Lower lobe of right lung (tissue), 2 donors: Measurements from ENCODE around the gene MDGA2. TPM values are rescaled to one million over a fixed set of nuclear protein-coding genes. Genes with fewer than 3 reads are reported as not detected.

ENCODE experiments used
- ATAC-seq, 2 donors: fragments of 200-7000 bp; cut with Tn5 transposase; one replicate each; pipeline ENCODE4 v1.9.1; 2020 to 2022; ENCODE audit warnings: mild to moderate bottlenecking in 2 of 2, moderate library complexity in 2 of 2
- DNase-seq: peaks from one replicate; pipeline ENCODE4 v3.0.0-alpha.2; 2020
- H3K27ac ChIP-seq: fragments of 200-600 bp; one replicate; pipeline ENCODE4 v1.8.0; 2022
- H3K27me3 ChIP-seq: fragments of 200-600 bp; one replicate; pipeline ENCODE4 v1.8.0; 2022; ENCODE audit warnings: low read depth
- H3K36me3 ChIP-seq: fragments of 200-600 bp; one replicate; pipeline ENCODE4 v1.8.0; 2022; ENCODE audit warnings: mild to moderate bottlenecking
- H3K4me1 ChIP-seq: fragments of 200-600 bp; one replicate; pipeline ENCODE4 v1.8.0; 2022
- H3K4me3 ChIP-seq: fragments of 200-600 bp; one replicate; pipeline ENCODE4 v1.8.0; 2022; ENCODE audit warnings: mild to moderate bottlenecking
- H3K9me3 ChIP-seq: fragments of 200-600 bp; one replicate; pipeline ENCODE4 v1.8.0; 2022
- CTCF ChIP-seq: fragments of 200-600 bp; IDR thresholded peaks from one replicate; pipeline ENCODE4 v1.8.0; 2022; ENCODE audit warnings: antibody characterized with exemption, mild to moderate bottlenecking
- intact Hi-C: fragments of 100-400 bp; cut with DNase I; formaldehyde crosslinking; loops from one replicate; pipeline ENCODE4 v1.11.0; 2022
- total RNA-seq: library from RNA; stranded (reverse); fragmentation: NEBNext Ultra II Directional; extraction: Animal tissue kit (Norgen Biotek cat#: 25700); gene quantifications from one replicate; pipeline ENCODE4 v1.2.1, GENCODE V29; 2021
- donor health status: DM: no; HTN: yes; CAD: no; lungs with severe emphysema.

MDGA2 gene
- total RNA-seq, 1 donor from 2014 or later, result 0.24 TPM

- Histone ChIP-seq H3K36me3 (no peaks in the 10 kb centered on the region), H3K27me3 (no peaks in the 10 kb centered on the region), H3K27ac (no peak overlapping the region), H3K9me3 (no peaks in the 10 kb centered on the region), H3K4me3 (no peak overlapping the region), H3K4me1 (no peaks in the 10 kb centered on the region)
- TF ChIP-seq CTCF, result no peak
- intact Hi-C loops, result no loop called here
- no peak for DNase-seq
- ATAC-seq, result no peak
Observed at GRCh38 chr14:47507861-47508260, 167.5 kb downstream of the MDGA2 start.

GRCh38 chr14:47500369-47500768, 175.0 kb downstream of the MDGA2 start:
- no peaks in the 10 kb centered on the region for H3K4me1 ChIP-seq
- H3K9me3 ChIP-seq, result no peaks in the 10 kb centered on the region
- H3K27ac ChIP-seq, result no peak overlapping the region
- TF ChIP-seq CTCF, result no peak
- no peak for DNase-seq
- no peak overlapping the region for H3K4me3 ChIP-seq
- intact Hi-C loops, result no loop called here
- no peaks in the 10 kb centered on the region for H3K27me3 ChIP-seq
- H3K36me3 ChIP-seq, result no peaks in the 10 kb centered on the region
- ATAC-seq, result no peak

- no peak for DNase-seq
- Histone ChIP-seq H3K4me1 (no peaks in the 10 kb centered on the region), H3K27me3 (no peaks in the 10 kb centered on the region), H3K9me3 (no peaks in the 10 kb centered on the region), H3K27ac (no peak overlapping the region), H3K4me3 (no peak overlapping the region), H3K36me3 (no peaks in the 10 kb centered on the region)
- intact Hi-C loops, result no loop called here
- no peak for TF ChIP-seq CTCF
- ATAC-seq, result no peak
Observed at GRCh38 chr14:47490766-47491165, 184.6 kb downstream of the MDGA2 start.

GRCh38 chr14:47490353-47490752, 185.1 kb downstream of the MDGA2 start:
- Histone ChIP-seq H3K9me3 (no peaks in the 10 kb centered on the region), H3K36me3 (no peaks in the 10 kb centered on the region), H3K27ac (no peak overlapping the region), H3K4me1 (no peaks in the 10 kb centered on the region), H3K4me3 (no peak overlapping the region), H3K27me3 (no peaks in the 10 kb centered on the region)
- intact Hi-C loops, result no loop called here
- TF ChIP-seq CTCF, result no peak
- DNase-seq (no peak), ATAC-seq (no peak)

- H3K4me1 ChIP-seq, result no peaks in the 10 kb centered on the region
- no peak for ATAC-seq
- intact Hi-C loops, result no loop called here
Observed at GRCh38 chr14:47485421-47485820, 190.0 kb downstream of the MDGA2 start.

More at GRCh38 chr14:47485421-47485820, 190.0 kb downstream of the MDGA2 start:
- no peak overlapping the region for H3K4me3 ChIP-seq
- H3K27ac ChIP-seq, result no peak overlapping the region
- H3K9me3 ChIP-seq, result no peaks in the 10 kb centered on the region
- no peaks in the 10 kb centered on the region for H3K36me3 ChIP-seq
- H3K27me3 ChIP-seq, result no peaks in the 10 kb centered on the region
- no peak for DNase-seq
- no peak for TF ChIP-seq CTCF
